HL-60 (cell line): ENCODE measurements around the gene HSD11B2.

Source experiments
- CTCF ChIP-seq: IDR thresholded peaks from one replicate; pipeline ENCODE4 v1.5.1; 2011; ENCODE audit warnings: low read length, control low read depth, inconsistent platforms; ENCODE audit not compliant: insufficient read depth
- GABPA ChIP-seq: IDR thresholded peaks from 2 replicates; pipeline ENCODE4 v1.6.1; 2012; ENCODE audit warnings: low read depth
- POLR2AphosphoS5 ChIP-seq: IDR thresholded peaks from 2 replicates; pipeline ENCODE4 v1.6.1; 2012; ENCODE audit warnings: low read depth
- REST ChIP-seq: IDR thresholded peaks from 2 replicates; pipeline ENCODE4 v1.6.1; 2012; ENCODE audit warnings: low read depth; ENCODE audit not compliant: insufficient replicate concordance
- SPI1 ChIP-seq: IDR thresholded peaks from 2 replicates; pipeline ENCODE4 v1.6.1; 2012; ENCODE audit warnings: low read depth, mild to moderate bottlenecking, borderline replicate concordance

GRCh38 chr16:67423611-67424260 lies 7.2 kb upstream of the HSD11B2 start:
- TF ChIP-seq POLR2AphosphoS5 (no peak), CTCF (no peak), REST (no peak), SPI1 (no peak), GABPA (no peak)
